HG02588 (cell line): ENCODE results near the gene GALNT18.

Source experiments
- ATAC-seq: cut with Tn5 transposase; IDR thresholded peaks from one replicate; pipeline ENCODE4 v1.9.1; 2021; ENCODE audit warnings: mild to moderate bottlenecking, moderate library complexity; ENCODE audit not compliant: unreplicated experiment

Gene GALNT18

DNA sequence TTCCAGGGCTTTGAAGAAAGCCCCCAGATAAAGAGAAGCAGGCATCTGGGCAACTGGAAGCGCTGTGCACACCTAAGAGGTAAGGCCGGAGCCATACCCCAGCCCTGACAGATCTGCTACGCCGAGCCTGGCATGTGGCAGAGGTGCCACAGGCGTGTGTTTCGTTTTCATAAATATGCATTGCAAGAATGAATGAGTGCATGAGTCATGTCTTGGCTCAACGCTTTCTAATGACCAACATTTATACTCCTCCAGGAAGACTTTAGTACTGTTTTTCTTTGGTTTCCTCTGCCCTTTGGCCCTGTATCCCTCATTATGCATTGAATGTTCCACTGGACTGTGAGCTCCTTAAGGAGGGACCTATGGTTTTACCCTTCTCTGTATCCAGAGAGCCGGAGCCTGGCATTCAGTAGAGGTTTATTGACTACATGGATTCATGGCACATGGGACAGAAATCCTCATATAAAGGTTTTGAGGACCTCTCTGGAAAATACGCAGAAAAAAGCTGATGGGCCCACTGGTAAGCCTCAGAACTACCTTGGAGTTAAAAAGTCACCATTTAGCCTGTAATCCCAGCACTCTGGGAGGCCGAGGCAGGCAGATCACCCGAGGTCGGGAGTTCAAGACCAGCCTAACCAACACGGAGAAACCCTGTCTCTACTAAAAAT lies 229.9 kb downstream of the GALNT18 start:
- ATAC-seq = no peak

DNA sequence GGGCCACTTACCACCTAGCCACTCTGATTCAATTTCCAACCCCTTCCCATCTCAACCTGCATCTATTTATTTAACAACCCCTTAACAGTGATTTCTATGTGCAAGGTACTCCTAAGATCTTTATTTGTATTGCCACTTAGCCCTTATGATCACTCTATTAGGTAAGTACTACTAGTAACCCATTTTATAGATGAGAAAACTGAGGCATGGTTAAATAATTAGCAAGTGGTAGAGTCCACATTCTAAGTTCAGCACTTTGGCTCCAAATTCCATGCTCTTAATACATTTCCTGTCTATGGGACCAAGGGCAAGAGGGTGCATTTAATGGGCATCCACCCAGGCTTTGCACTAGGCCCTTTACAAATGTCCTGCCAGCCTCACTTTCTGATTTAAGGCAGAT lies 230.6 kb downstream of the GALNT18 start:
- no peak for ATAC-seq

DNA sequence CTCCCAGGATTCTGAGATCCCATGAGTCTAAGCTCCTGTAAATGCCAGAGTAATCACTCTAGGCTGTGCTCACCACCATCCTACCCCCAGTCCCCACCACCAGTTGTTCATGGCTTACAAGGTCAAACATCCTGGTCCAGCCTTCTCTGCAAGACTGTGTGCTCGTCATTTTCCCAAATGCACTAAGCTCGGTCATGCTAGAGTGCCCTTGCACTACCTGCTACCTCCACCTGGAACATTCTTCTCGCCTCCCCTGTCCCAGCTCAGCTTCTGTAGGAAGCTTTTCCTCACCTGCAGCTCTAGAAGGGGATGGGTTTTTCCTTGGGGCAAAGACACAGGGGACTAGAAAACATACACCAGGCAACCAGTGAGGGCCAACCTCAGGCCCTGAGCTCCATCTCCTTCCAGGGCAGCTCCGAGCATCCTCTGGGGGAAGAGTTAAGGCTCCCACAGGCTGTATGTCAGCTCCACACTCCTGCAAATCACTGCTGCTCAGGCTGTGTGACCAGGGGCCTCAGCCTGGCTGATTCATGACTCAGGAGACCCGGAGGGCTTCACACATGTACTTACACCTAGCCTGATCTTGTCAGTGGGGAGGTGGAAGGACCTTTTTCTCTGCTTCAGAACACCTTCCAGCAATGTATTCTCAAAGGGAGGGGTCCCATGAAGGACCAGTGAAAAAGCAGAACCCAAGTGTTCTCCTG lies 231.6 kb downstream of the GALNT18 start:
- ATAC-seq = no peak

DNA sequence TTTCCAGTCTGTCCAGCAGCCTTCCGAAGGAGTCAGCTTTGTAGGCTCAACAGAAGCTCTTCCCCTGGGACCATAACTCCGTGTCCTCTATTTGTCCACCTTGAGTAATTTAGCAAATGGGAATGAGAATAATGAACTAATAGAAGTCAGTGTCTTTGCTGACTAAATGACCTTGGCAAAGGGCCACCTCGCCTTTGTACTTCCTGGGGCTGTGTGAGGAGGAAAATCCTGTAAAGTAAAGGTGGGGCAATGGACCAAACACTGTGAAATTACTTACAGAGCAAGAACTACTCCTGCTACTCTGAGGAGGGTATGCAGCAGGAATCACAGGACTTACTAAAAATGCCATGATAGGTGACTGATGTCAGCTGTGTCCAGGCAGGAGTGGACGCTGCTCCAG lies 232.6 kb downstream of the GALNT18 start:
- no peak for ATAC-seq

GRCh38 chr11:11387622-11388305 lies 234.0 kb downstream of the GALNT18 start:
- ATAC-seq = no peak

- ATAC-seq = no peak
These were observed 234.6 kb downstream of the GALNT18 start for GRCh38 chr11:11387207-11387606.

DNA sequence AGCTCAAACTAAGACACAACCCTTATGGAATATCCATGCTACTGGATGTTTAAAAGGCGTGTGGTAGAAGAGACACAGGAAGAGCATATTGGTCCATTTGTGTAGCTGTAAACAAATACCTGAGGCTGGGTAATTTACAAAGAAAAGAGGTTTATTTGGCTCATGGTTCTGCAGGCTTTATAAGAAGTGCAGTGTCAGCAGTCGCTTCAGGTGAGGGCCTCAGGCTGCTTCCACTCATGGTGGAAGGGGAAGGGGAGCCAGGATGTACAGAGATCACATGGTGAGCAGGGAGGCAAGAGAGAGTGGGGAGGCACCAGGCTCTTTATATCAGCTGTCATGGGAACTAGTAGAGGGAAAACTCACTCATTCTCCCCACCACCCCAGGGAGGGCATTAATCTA lies 237.0 kb downstream of the GALNT18 start:
- no peak for ATAC-seq

- no peak for ATAC-seq
These were observed 237.8 kb downstream of the GALNT18 start for GRCh38 chr11:11383995-11384394.

GRCh38 chr11:11382858-11383532 lies 238.8 kb downstream of the GALNT18 start:
- ATAC-seq = no peak

DNA sequence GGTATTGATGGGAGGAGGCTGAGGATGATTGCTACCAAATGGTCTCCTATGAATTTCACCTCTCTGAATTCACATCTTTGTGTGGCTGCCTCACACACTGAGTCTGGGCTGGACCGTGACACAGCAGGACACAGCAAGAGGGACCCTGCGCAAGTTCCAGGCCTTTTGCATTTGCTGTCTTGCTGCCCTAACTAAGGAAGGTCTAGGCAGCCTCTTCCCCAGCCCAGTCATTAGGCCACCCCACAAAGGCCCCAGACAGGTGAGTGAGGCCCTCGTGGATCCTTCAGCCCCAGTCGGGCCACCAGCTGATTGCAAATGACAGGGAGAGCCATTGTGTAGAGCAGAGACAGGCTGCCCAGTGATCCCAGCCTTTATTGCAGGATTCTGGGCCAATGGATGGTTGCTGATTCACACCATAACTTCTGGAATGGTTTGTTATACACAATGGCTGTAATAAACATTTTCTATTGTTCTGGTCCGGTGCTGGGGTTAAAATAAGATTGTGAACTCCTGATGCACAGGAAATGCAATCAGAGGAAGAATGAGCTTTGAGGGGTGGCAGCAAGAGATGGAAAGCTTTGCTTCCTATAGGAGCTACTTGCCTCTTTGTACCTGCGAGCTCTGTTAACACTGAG lies 240.2 kb downstream of the GALNT18 start:
- ATAC-seq = no peak

DNA sequence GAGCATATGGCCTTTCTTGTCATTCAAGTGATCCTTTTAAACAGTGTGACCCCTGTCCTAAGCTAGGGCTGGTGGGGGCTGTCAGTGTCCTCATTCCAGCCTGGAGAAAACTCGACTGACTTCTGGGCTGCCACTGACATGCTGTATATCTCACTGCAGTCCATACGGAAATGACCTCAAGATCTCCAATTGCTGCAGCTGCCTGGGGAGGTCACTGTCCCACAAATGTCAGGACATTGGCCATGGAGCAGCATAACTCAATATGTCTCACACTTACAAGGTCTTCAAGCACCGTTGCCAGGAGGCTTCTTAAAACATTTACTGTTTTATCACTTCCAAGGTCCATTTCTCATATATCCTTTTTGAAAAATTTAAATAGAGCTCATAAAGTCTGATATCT lies 240.9 kb downstream of the GALNT18 start:
- ATAC-seq = no peak

GRCh38 chr11:11380340-11380739 lies 241.5 kb downstream of the GALNT18 start:
- no peak for ATAC-seq

DNA sequence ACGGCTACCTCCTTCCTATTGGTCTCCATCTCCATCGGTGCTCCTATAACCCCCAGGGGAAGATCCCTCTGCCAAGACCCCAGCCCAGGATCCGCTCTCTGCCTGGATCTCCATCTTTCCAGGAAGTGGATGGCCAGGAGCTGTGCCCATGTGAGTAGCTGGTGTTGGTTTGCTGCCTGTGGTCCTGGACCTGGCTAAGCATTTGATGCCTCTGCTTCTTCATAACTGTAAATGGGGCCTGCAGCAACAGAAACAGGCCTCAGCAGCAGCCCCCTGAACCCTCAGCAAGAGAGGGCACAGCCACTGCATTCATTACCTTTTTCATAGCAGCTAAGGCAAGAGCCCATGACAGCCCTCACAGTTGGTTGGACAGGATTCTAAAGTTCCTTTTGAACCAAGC lies 242.1 kb downstream of the GALNT18 start:
- ATAC-seq = no peak

DNA sequence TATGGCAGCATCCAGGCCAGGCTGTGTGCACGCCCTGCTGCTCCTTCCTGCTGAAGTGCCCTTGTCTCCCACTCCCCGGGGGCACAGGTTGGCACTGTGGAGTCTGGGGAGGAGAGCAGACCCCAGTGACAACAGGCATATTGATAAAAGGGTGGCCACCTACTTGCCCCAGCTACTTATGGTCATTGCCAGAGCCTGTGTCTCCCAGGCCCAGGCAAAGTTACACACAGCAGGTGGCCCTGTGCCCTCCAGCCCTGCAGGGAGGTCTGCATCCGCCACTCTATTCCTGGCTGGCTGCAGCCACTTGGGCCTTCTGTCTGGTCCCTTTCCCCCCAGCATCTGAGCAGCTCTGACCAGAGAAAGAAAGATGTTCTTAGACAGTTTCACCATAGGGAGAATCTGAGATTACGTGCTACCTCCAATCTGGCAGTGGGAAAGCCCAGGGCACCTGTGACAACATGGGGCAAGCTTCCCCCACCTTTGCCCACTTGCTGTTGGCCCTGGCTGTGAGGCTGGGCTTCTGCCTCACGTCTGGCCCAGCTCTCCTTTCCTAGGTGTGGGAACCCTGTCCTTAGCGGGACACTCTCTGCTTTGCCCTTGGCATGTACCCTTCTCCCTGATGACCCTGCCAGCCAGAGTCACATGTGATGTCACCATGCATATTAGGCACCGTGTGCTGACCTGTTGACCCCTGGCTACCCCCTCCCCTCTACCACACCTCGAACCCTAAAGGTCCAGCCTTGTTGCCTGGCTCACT lies 243.4 kb downstream of the GALNT18 start:
- ATAC-seq = no peak

GRCh38 chr11:11374358-11375148 lies 247.3 kb downstream of the GALNT18 start:
- no peak for ATAC-seq

- no peak for ATAC-seq
These were observed 247.9 kb downstream of the GALNT18 start for GRCh38 chr11:11373934-11374333.

DNA sequence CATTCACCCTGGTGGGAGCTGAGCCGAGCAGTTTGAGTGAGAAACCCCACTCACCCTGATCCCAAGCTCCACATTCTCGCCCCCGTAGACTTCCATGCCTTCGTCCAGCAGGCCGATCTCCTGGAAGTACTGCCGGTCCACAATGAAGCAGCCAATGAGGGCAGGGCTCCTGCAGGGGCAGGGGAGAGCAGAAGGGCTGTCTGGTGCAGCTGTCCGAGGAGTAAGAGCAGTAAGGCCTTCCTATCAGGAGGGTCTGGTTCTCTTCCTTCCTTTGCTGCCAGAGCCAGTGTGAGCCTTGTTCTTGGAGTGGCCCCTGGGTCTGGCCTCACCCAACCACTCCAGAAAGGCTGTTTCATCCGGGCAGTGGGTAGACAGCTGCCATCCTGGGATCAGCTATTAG lies 249.3 kb downstream of the GALNT18 start:
- no peak for ATAC-seq

DNA sequence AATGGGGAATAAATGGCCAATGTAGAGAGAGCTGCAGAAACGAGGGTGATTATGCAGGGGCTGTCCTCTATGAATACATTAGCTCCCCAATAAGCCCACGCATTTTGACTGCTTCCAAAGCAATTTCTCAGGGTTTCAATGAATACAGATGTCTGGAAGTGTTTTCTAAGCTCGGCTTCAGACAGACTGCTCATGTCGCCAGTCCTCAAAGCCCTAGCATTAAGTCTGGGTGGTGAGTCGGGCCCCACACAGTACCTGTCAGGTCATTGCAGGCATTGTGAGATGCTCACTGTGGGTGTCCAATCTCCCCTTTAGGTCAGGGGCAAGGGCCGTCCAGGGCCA lies 250.9 kb downstream of the GALNT18 start:
- no peak for ATAC-seq

GRCh38 chr11:11370255-11370961 lies 251.4 kb downstream of the GALNT18 start:
- ATAC-seq = no peak
